ENCODE measurements around the gene PRG3. TPM values are rescaled to one million over a fixed set of nuclear protein-coding genes. Genes with fewer than 3 reads are reported as not detected.

The PRG3 gene
- total RNA-seq, 1 donor from 2014 or later: not detected

DNA sequence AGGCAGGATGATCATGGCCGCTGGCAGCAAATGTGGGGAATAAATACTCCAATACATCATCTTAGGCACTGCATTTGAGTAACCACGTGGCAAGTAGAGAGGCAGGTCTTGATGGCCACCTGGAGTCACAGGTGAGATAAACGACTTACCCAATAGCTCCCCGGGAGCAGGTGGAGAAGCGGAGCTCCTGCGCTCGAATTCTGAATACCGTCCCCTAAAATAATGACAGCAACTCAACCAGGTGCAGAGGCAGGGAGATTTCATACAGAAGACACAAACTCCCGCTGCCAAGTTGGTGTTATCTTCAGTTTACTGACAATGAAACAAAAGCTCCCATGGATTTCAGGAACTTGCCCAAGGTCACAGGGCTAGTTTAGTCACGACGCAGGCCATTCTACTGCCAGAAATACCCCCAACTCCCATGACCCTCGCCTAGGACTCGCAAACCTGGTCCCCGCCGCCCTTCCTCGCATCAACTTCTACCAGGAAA is 45.5 kb upstream of the PRG3 start:
- Mint-ChIP-seq H3K4me3 (peak overlapping the region; percentile 87), H3K27me3 (ENCODE audit: low read depth) (peaks cover 16% of the 10 kb centered on the region), H3K4me1 (peaks cover 40% of the 10 kb centered on the region), H3K9me3 (no peaks in the 10 kb centered on the region), H3K36me3 (ENCODE audit: low read depth) (peaks cover 3% of the 10 kb centered on the region), H3K27ac (ENCODE audit: unreplicated experiment) (peak overlapping the region; percentile 47)
- TF ChIP-seq, protein P1, sequence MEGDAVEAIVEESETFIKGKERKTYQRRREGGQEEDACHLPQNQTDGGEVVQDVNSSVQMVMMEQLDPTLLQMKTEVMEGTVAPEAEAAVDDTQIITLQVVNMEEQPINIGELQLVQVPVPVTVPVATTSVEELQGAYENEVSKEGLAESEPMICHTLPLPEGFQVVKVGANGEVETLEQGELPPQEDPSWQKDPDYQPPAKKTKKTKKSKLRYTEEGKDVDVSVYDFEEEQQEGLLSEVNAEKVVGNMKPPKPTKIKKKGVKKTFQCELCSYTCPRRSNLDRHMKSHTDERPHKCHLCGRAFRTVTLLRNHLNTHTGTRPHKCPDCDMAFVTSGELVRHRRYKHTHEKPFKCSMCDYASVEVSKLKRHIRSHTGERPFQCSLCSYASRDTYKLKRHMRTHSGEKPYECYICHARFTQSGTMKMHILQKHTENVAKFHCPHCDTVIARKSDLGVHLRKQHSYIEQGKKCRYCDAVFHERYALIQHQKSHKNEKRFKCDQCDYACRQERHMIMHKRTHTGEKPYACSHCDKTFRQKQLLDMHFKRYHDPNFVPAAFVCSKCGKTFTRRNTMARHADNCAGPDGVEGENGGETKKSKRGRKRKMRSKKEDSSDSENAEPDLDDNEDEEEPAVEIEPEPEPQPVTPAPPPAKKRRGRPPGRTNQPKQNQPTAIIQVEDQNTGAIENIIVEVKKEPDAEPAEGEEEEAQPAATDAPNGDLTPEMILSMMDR (conservative IDR thresholded peaks at IDR 0.05): no peak
- DNase-seq (ENCODE audit: low read depth, low spot score): no peak

DNA sequence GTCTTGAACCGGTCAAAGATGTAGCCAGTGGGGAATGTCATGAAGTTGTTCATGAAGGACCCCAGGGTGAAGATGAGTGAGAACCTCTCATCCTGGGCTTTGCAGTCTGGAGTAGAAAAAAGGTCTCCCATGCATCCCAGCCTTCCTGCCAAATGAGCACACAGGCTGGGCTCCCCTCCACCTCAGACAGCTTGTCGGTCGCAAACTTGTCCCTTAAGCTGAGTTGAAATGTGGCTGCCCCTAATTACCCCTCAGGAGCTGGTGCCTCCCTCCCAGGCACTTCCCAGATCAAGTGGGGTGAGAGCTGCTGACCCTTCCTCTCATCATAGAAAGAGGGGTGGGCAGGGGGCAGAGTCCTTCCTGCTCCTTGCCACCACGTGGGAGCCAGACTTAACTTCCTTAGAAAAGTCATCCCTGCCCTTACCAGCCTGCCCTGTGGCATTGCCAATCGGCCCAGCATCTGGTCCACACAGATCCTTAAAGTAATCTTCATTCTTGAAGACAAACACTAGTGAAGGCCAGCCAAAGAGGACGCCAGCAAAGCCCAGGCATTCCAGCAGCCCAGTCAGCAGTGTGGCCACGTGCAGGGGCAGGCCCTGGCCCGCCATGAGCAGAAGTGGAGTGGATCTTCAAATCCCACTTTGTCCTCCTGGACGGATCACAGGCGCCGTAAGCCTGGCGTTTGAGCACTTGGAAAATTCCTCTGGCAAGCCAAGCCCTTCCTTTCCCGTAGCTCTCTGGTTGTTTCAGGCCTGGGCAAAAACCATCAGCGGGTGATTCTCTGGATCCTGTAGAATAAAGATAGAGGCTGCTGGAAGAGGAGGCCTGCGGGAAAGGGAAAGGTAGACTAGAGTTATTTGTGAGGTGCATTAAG is 44.9 kb upstream of the PRG3 start:
- peaks cover 36% of the 10 kb centered on the region for H3K4me1 Mint-ChIP-seq
- H3K27me3 Mint-ChIP-seq (ENCODE audit: low read depth): peaks cover 16% of the 10 kb centered on the region
- H3K36me3 Mint-ChIP-seq (ENCODE audit: low read depth): peaks cover 3% of the 10 kb centered on the region
- no peak for DNase-seq (ENCODE audit: low read depth, low spot score)
- TF ChIP-seq, protein P1 (conservative IDR thresholded peaks at IDR 0.05): no peak
- peak overlapping the region; percentile 82 for H3K27ac Mint-ChIP-seq (ENCODE audit: unreplicated experiment)
- peak overlapping the region; percentile 87 for H3K4me3 Mint-ChIP-seq
- no peaks in the 10 kb centered on the region for H3K9me3 Mint-ChIP-seq

DNA sequence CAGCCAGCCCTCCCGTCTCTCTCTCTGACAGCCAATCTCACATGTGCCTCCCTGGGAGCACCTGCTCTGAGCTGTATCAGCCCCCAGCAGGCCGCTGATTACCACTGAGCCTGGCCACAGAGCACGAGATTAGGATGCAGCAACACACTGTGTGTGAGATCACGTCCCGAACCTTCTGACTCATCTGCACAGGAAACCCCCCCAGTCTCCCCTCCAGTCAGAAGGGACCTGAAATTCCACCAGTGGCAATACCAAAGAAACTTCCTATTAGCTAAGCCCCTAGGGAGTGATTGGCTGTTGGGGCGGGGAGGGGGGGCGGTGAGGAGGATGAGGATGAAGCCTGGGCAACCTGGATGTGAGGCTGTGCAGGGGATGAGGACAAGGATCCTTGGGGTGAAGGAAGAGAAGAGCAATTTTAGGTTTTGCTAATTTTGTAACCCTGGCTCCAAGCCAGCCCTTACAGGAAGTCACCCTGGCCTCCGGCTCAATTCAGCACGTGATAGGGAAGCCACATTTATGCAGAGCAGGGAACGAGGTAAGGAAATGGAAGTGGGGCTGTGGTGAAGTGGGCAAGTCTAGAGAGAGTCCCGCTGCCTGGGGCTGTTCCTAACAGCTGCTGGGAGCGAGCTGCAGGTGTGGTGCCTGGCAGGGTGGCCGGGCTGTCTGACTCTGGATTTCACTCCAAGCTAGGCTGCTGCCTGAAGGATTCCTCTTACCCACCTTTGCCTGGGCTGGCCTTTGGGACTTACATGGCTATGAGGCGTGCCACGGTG is 44.0 kb upstream of the PRG3 start:
- DNase-seq (ENCODE audit: low read depth, low spot score): no peak
- peaks cover 36% of the 10 kb centered on the region for H3K4me1 Mint-ChIP-seq
- peak overlapping the region; percentile 34 for H3K4me3 Mint-ChIP-seq
- H3K36me3 Mint-ChIP-seq (ENCODE audit: low read depth): peaks cover 8% of the 10 kb centered on the region
- H3K9me3 Mint-ChIP-seq: no peaks in the 10 kb centered on the region
- peak overlapping the region; percentile 78 for H3K27ac Mint-ChIP-seq (ENCODE audit: unreplicated experiment)
- H3K27me3 Mint-ChIP-seq (ENCODE audit: low read depth): peaks cover 16% of the 10 kb centered on the region
- TF ChIP-seq, protein P1 (conservative IDR thresholded peaks at IDR 0.05): no peak

DNA sequence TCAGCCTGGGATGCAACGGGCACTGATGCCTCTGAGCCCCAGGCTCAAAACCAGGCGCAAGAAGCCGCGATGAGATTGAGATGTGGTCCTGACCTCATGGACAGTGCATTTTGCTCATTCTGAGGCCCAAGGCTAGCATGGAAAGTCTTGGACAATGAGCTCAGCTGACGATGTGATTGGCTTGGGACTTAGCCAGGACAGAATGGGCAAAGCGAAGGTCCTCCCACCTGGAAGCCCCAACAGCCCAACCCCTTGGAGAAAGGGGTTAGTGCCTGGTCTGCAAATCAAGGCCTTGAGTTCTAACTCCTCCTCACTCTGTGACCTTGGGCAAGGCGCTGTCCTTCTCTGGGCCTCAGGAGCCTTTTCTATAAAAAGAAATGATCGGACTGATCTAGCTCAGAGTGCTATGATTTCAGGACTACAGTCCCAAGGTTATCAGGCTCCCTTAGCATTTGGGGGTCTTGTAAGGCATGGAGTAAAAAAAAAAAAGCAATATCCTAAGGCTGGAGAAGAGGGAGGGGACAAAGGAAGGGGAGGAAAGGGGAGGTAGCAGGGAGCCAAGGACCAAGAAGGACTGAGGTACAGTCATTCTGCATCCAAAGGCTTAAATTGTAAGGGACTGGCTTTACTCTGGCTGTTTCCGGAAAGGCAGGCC is 43.3 kb upstream of the PRG3 start:
- peaks cover 8% of the 10 kb centered on the region for H3K36me3 Mint-ChIP-seq (ENCODE audit: low read depth)
- DNase-seq (ENCODE audit: low read depth, low spot score): no peak
- peaks cover 9% of the 10 kb centered on the region for H3K27me3 Mint-ChIP-seq (ENCODE audit: low read depth)
- peaks cover 36% of the 10 kb centered on the region for H3K4me1 Mint-ChIP-seq
- H3K9me3 Mint-ChIP-seq: no peaks in the 10 kb centered on the region
- TF ChIP-seq, protein P1 (conservative IDR thresholded peaks at IDR 0.05): no peak
- peak overlapping the region; percentile 78 for H3K27ac Mint-ChIP-seq (ENCODE audit: unreplicated experiment)
- H3K4me3 Mint-ChIP-seq: peak overlapping the region; percentile 21

DNA sequence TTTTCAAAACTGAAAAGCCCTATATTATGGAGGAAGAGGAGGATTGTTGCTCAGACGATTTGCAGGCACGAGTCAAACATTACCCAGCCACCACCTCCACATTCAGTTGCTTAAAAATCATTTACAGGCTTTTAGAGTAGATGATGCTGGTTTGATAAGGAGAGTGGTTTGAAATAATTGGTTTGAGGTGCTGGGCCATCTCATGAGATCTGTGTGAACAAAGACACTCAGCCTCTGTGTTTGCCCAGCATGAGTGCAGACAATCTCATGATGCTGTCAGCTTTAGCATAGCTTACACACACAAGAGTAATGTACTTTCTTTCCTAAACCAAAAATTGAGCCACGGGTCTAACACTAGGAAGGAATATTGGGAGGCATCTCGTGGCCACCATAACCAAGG is 41.7 kb upstream of the PRG3 start:
- H3K9me3 Mint-ChIP-seq: no peaks in the 10 kb centered on the region

More for the DNA sequence above, 41.7 kb upstream of the PRG3 start:
- DNase-seq (ENCODE audit: low read depth, low spot score): no peak
- peaks cover 3% of the 10 kb centered on the region for H3K27me3 Mint-ChIP-seq (ENCODE audit: low read depth)
- TF ChIP-seq, protein P1 (conservative IDR thresholded peaks at IDR 0.05): no peak
- peaks cover 35% of the 10 kb centered on the region for H3K4me1 Mint-ChIP-seq
- H3K27ac Mint-ChIP-seq (ENCODE audit: unreplicated experiment): no peak overlapping the region
- H3K36me3 Mint-ChIP-seq (ENCODE audit: low read depth): peaks cover 12% of the 10 kb centered on the region
- H3K4me3 Mint-ChIP-seq: no peak overlapping the region

Data from neural crest cell (in vitro differentiated cells).